Retinal pigment epithelial cell (primary cell): ENCODE results near the gene ERICH2.

ENCODE experiments used
- DNase-seq: peaks from one replicate; pipeline ENCODE4 v3.0.0-alpha.2; 2010; ENCODE audit warnings: low read depth
- H3K4me3 ChIP-seq: 2 replicates; pipeline ENCODE4 v1.5.1; 2011; ENCODE audit warnings: mild to moderate bottlenecking, low read length, control low read depth, moderate library complexity
- CTCF ChIP-seq: conservative IDR thresholded peaks from 2 replicates; pipeline ENCODE4 v1.5.1; 2011; ENCODE audit warnings: low read depth, low read length, control low read depth, inconsistent platforms

ERICH2 gene

GRCh38 chr2:170828533-170828916 is 58.3 kb downstream of the ERICH2 start:
- DNase-seq: no peak
- TF ChIP-seq CTCF: no peak
- no peak overlapping the region for H3K4me3 ChIP-seq

GRCh38 chr2:170829036-170829435 is 58.9 kb downstream of the ERICH2 start:
- H3K4me3 ChIP-seq: no peak overlapping the region
- DNase-seq: no peak
- no peak for TF ChIP-seq CTCF

- TF ChIP-seq CTCF: no peak
- no peak for DNase-seq
- no peak overlapping the region for H3K4me3 ChIP-seq
These were observed 60.0 kb downstream of the ERICH2 start for GRCh38 chr2:170830166-170830565.

- H3K4me3 ChIP-seq: no peak overlapping the region
- DNase-seq: no peak
- no peak for TF ChIP-seq CTCF
These were observed 60.9 kb downstream of the ERICH2 start for GRCh38 chr2:170831115-170831514.

GRCh38 chr2:170836027-170836426 is 65.8 kb downstream of the ERICH2 start:
- DNase-seq: peak; percentile 87
- no peak overlapping the region for H3K4me3 ChIP-seq
- no peak for TF ChIP-seq CTCF

- TF ChIP-seq CTCF: no peak
- H3K4me3 ChIP-seq: no peak overlapping the region
- DNase-seq: no peak
These were observed 70.6 kb downstream of the ERICH2 start for GRCh38 chr2:170840717-170841210.

GRCh38 chr2:170842785-170843184 is 72.6 kb downstream of the ERICH2 start:
- TF ChIP-seq CTCF: no peak
- no peak overlapping the region for H3K4me3 ChIP-seq
- DNase-seq: no peak
